CD4-positive, alpha-beta T cell treated with Interleukin-1 beta for 1 hour (primary cell): Measurements from ENCODE around the gene RLN3.
"Not testable (repeated sequence)": the region's sequence is repeated elsewhere in the genome, so short reads cannot be mapped to it uniquely, and the experiment has no call there.

Experiments
- DNase-seq, 2 donors: peaks; one replicate each; pipeline ENCODE4 v3.0.0-alpha.2; 2020 to 2022

RLN3 gene

DNA sequence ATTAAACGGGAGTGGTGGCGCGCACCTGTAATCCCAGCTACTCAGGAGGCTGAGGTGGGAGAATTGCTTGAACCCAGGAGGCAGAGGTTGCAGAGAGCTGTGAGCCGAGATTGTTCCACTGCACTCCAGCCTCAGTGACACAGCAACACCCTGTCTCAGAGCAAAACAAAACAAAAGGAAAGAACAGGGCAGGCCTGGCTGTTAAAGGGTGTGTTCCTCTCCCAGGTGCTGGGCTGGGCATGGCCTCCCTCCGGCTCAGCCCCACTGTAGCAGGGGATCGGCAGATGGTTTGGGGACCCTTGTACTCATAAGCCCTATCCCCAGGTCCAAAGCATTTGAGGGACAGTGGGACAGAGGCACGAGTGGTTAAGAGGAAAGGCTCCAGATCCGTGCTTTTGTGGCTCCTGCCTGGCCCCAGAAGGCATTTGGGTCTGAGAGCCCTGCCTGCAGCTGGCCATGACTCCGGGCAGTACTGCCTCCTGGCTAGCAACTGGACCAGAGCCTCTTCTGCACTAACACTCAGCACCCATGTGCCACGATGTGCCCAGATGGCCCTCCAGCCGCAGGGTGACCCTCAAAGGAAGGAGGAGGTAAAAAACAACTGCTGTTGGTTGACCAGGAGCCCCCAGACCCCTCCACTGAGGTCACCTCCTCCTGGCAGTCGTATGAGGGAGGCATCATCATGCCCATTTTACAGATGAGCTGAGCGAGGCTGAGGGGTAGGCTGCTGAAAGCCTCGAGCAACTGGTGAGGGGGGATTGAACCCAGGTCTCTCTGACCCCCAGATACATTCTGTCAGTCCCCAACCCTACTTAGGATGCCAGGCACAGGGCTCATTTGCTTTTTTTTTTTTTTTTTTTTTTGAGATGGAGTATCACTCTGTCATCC is 31.8 kb upstream of the RLN3 start:
- DNase-seq = no peak

DNA sequence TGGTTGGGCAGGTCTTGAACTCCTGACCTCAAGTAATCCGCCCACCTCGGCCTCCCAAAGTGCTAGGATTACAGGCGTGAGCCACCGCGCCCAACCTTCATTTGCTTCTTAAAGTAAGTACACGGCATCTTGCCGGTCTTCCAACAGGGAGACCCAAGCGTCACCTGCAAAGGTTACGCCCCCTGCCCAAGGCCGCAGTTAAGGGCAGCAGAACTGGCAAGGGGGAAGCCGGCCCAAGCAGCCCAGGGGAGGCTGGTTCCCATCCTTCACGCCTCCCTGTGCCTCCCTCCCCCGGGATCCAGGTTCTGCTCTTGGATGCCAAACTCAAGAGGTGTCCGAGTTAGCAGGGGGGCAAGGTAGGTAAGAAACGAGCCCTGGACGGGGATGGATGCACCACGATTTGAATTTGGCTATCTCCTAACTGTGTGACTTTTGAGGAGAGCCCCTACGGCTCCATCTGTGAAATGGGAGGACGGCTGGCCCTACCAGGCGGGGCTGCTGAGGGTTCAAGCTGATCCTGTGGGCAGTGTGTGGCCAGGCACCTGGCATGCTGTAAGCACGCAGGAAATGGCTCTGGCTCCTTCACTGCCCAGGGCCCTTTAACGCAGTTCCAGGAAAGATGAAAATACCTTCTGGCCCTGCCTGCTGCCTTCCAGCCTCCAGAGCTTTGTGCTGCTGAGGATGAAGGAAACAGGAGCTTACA is 30.9 kb upstream of the RLN3 start:
- DNase-seq = no peak

DNA sequence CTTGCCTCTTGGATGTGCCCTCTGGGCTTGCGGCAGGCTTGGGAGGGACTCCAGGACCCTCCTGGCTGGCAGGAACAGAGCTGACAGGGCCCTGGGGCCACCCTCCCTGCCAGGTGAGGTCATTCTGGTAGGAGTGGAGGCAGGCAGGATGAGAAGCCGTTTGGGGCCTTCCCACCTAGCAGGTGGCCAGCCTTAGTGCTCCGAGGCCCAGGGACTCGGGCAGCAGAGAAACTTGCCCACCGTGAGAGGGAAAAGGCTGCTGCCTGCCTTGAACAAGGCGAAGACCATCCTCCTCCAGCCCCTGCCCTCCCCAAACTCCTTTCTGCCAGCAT is 30.4 kb upstream of the RLN3 start:
- no peak for DNase-seq

DNA sequence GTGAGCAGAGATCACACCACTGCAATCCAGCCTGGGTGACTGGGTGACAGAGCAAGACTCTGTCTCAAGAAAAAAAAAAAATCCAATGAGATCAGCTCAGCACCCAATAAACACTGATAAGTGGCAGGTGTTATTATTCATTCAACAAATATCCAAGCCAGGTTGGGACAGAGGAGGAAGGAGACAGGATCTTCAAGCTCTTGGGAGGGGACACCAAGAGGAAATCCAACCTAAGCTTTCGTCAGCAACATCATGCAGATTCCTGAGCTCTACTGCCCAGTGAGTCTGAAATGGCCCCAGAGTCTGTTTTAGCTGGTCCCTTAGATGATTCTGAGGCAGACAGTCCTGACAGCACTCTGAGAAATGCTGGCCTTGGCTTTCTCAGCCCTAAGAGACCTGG is 29.5 kb upstream of the RLN3 start:
- no peak for DNase-seq

DNA sequence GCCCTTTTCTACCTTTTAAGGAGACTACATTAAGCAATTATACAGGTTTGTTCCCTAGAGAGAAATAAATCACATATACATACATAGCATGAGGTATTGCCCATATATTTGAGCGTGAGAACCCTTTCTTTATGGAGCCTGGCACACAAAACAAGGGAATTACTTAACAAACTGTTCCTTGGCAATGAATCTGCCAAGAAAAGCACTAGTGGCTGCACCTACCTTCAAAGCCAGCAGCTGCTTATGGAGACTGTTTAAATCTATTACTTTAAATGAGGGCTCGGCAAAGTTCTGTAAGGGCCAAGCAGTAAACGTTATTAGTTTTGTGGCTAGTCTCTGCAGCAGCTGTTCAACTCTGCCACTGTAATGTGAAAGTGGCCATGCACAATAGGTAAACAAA is 28.9 kb upstream of the RLN3 start:
- no peak for DNase-seq

DNA sequence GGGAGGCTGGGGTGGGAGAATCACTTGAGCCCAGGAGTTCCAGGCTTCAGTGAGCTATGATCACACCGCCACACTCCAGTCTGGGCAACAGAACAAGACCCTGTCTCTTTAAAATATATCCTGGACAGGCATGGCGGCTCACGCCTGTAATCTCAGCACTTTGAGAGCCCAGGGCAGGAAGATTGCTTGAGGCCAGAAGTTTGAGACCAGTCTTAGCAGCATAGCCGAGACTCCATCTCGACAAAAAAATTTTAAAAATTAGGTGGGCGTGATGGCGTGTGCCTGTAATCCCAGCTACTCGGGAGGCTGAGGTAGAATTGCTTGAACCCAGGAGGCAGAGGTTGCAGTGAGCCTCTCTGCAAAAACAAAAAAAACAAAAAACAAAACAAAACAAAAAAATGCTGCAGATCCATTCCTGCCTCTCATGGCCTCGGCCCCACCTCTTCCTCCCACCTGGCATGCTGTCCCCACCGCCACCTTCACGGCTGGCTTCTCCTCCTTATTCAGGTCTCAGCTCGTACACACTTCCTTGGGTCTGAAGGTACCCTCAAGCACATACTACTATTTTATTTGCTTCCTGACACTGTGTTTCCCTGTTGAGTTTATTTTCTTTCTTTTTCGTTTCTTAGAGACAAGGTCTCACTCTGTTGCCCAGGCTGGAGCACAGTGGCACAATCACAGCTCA is 27.1 kb upstream of the RLN3 start:
- DNase-seq = no peak

DNA sequence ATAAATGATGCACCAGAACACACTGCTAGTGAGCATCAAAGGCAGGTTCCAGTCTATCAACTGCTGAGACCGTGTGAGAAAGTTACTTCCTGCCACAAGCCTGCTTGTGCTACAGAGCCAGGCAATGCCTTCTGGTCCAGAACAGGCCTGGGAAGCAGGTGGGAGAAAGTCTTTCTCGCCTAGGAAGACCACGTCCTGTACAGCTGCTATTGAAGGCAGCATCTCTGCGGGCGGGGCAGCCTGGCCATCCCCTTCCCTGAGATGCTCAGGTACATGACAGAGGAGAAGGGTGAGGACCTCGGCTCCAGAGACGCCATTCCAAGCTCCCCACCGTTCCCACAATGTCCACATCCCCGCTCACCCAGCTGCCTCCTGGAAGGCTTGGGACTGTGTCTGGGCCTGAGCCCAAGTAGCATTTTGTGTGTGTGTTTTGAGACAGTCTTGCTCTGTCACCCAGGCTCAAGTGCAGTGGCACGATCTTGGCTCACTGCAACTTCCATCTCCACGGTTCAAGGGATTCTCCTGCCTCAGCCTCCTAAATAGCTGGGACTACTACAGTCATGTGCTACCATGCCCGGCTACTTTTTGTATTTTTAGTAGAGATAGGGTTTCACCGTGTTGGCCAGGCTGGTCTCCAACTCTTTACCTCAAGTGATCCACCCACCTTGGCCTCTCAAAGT is 25.2 kb upstream of the RLN3 start:
- DNase-seq = peak; percentile 54 to 68

DNA sequence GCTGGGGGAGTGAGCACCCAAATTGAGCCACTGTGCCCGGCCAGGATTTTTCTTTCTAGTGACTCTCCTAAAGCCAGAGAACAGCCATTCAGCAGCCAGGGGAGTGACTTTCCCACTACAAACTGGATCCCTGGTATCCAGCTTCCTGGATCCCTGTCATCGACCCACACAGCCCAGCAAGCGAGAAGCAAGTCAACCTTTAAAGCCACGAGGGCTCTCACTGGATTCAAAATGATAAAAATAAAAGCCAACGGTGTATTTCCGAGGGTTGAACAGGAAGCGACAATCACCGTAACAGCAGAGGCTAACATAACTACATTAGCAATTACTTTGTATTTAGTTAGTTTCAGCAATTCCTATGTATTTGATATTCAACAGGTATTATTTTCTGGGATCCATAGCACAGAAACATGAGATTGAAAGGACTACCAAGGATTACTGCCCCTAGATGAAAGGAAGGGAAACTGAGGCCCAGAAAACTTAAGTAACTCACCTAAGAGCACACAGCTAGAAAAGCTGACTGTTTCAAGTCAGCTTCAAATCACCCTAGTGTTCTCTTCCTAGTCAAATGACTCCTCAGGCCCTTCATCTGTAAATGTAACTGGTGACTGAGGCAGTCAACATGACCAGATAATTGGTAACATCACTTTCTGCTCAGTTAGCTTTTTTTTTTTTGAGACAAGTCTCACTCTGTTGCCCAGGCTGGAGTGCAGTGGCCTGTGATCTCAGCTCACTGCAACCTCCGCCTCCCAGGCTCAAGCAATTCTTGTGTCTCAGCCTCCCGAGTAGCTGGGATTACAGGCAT is 24.5 kb upstream of the RLN3 start:
- DNase-seq = peak in 1 of 2 donors; percentile 53

DNA sequence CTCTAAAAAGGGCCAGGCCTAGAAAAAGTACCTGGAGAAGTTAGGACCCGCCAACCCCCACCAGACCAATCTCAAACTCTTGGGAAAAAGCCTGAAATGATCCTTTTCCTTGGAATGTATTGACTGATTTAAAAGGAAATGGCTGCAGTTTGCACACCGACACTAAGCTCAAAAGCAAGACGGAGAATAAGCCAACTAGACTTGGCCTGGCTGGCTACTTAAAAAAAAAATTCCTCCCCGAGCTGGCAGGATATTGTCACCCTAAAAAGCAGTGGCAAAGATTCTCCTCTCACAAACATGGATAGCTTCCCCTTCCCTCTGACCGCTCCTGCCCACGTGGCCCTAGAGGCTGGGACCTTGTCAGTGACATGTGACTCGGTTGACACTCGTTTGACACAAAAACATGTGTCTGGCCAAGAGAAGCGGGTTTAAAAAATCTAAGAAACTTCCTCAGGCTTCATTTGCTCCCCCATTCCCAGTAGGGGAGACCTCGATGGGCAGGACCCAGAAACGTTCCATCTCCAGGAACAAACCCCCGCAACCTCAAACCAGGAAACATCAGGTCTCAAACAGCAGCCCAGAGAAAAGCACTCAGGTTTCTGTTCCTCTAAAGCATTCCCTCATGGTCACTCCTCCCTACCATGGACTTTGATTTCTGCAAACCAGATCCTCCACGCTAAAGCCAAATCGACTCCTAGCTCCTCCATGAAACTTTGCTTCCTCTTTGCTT is 23.2 kb upstream of the RLN3 start:
- peak; percentile 28 to 58 for DNase-seq

DNA sequence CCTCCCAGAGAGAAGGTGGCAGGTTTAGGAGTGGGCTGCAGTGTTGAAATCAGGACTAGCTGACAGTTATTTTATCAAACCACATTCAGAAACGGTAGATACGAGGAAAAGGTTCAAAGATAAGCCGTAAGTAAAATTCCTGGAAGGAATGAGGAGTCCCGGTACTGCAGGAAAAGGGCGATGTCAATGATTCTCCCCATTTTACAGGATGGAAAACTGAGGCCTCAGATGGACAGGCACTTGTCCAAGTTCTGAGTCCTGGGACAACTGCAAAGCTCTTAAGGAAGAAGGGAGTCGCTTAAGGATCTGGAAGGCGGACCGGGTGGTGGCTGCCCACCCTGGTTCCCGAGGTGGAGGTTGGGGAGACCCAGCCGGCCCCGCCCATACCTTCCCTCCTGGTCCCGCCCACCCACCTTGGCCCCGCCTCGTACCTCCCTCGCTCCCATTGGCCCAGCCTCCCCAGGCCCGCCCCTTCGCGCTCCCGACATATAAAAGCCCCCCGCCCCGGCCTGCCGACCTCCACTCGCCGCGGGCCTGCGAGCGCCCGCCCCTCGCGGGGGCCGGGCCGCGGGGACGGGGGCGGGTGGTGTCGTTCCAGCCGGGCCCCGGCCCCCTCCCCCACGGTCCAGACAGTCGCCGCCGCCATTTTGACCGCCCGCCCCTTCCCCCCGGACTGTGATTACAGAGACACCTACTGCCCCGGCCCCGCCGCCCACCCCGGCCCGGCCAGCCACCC is 22.4 kb upstream of the RLN3 start:
- DNase-seq = peak; percentile 93 to 95

DNA sequence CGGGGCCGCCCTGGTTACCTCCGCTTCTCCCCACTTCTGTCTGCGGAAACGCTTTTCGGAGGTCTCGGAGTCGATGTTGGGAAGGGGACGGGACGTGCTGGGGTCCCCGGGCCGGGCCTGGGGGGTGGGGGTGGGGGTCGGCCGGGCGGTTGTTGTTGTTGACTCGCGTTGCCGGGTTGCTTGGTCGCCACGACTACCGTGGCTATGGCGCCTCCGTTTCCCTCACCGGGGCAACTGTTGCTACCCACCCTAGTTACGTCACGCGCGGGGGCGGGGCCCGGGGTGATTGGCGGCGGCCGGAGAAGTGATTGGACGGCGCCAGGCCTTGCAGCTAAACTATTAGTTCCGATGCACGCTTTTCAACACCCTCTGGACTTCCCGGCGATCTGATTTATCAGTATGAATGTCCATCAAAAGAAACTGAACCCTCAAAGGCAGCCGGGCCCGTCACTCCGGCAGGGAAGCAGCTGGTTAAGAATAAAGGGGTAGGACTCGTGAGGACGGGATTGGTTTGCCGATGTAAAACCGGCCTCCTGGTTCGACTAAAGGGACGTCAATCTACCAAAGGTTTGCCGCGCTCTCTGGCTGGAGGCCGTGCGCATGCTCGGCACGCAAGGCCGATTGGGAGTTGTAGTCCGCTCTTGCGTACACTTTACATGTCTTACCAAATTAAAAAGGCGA is 21.7 kb upstream of the RLN3 start, which contains the start of gene RFX1:
Gene RFX1, minus strand, starts transcription at position 236 of the 681 bp plus-strand sequence. CDS start 12,477 bp downstream, outside the sequence.
- peak; percentile 100 for DNase-seq

DNA sequence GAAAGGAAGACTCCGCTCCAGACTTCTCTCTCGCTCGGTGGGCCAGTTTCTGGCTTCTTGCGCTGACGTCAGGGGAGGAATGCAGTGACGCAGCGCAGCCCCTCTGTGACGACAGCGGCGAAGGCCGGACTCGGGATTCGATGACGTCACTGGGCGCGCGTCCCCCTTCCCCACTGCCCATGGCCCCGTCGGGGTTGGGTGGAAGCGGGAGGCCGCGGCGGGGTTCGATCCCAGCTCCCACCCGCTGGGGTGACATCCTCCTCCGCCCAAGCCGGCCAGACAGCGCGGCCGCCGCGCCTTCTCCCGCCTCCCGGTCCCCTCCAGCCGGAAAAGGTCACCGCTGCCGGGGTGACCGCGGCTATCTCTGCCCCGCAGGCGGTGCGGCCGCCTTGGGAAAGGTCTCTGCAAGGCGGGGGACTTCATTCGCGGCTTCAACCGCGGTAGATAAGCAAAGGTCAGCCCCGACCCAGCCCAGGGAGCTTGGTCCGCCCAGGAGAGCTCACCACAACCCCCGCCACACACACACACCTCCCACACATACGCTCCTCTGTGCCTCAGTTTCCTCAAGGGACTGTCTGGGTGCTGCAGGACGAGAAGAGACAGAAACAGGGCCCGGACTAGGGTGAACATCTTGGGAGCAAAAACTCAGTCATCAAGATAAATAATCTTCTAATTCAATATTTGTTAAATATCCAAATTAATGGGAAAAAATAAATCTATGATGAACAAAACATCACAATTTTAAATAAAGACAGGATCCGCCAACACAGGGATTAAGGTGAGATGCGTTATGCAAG is 21.0 kb upstream of the RLN3 start:
- DNase-seq = no peak

DNA sequence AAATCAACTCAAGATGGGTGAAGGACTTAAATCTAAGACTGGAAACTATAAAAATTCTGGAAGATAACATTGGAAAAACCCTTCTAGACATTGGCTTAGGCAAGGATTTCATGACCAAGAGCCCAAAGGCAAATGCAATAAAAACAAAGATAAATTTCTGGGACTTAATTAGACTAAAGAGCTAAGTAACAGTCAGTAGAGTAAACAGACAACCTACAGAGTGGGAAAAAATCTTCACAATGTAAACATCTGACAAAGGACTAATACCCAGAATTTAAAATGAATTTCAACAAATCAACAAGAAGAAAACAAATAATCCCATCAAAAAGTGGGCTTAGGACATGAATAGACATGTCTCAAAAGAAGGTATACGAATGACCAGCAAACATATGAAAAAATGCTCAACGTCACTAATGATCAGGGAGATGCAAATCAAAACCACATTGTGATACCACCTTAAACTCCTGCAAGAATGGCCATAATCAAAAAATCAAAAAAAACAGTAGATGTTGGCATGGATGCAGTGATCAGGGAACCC is 15.5 kb upstream of the RLN3 start:
- no peak for DNase-seq

DNA sequence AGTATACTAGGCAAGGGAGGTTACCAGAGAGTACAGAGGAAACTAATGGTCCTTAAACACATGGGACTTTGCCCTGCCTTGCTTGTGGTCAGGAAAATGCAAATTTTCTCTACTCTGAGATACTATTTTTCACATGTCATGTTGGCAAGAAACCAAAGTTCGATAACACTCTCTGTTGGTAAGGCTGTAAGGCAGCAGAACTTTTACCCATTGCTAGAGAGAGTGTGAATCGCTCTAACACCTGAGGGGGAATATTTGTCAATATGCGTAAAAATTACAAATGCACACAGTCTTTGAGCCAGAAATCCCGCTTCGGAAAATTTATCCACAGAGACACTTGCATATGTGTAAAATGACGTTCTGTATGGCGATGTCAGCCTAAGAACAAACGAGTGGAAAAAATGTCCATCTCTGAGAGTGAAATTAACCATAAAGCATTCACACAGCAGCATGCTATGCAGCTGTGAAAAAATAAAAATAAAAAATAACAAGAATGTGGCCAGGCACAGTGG is 12.4 kb upstream of the RLN3 start:
- DNase-seq = no peak

DNA sequence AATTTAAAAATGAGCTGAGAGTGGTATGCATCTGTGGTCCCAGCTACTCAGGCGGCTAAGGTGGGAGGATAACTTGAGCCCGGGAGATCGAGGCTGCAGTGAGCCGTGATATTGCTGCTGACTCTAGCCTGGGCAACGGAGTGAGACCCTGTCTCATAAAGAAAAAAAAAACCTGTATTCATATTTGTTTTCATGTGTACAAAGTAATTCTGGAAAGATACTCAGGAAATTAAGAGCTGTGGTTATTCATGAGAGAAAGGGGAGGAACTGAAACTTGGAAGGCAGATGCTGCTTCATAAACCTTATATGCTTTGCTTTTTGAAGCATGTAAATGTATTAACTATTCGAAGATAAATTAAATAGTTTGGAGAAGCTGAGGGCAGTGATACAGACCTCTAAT is 8.8 kb upstream of the RLN3 start:
- DNase-seq = no peak

DNA sequence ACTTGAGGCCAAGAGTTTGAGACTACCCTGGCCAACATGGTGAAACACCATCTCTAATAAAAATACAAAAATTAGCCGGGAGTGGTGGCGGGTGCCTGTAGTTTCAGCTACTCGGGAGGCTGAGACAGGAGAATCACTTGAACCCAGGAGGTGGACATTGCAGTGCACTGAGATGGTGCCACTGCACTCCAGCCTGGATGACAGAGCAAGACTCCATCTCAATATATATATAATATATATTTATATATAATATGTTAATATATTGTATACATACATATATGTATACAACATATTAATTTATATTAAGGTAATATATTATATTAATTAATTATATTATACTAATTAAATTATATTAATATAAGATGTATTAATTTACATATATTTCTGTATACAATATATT is 8.2 kb upstream of the RLN3 start:
- not testable (repeated sequence) for DNase-seq

DNA sequence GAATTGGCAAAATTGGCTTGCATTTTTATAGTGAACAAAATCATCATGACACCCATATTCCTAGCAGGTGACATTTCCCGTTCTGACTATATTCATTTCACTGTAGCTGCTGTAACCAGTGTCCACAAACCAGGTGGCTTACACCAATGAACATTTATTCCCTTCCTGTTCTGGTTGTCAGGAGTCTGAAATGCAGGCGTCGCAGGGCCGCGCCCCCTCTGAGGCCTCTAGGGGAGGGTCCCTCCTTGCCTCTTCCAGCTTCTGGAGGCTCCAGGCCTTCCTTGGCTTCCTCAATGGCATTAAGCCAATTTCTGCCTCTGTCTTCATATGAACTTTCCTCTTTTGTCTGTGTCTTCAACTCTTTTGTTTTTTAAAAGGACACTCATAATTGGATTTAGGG is 6.5 kb upstream of the RLN3 start:
- no peak for DNase-seq

DNA sequence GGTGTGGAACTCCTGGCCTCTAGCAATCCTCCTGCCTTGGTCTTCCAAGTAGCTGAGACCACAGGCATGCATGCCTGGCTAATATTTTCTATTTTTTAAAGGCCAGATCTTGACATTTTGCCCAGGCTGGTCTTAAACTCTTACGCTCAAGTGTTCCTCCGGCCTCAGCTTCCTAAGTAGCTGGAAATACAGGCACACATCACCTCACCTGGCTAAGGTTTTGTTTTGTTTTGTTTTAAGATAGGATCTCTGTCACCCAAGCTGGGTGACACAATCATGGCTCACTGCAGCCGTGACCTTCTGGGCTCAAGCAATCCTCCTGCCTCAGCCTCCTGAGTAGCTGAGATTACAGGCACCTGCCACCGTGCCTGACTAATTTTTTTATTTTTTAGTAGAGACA is 5.5 kb upstream of the RLN3 start:
- DNase-seq = no peak
